GM18519 (cell line): ENCODE measurements around the gene CALML4.
"Not testable (repeated sequence)": the region's sequence is repeated elsewhere in the genome, so short reads cannot be mapped to it uniquely, and the experiment has no call there.

Experiments used
- ATAC-seq: cut with Tn5 transposase; IDR thresholded peaks from one replicate; pipeline ENCODE4 v1.9.1; 2021; ENCODE audit warnings: mild to moderate bottlenecking, moderate library complexity; ENCODE audit not compliant: unreplicated experiment, low FRiP score

The CALML4 gene

DNA sequence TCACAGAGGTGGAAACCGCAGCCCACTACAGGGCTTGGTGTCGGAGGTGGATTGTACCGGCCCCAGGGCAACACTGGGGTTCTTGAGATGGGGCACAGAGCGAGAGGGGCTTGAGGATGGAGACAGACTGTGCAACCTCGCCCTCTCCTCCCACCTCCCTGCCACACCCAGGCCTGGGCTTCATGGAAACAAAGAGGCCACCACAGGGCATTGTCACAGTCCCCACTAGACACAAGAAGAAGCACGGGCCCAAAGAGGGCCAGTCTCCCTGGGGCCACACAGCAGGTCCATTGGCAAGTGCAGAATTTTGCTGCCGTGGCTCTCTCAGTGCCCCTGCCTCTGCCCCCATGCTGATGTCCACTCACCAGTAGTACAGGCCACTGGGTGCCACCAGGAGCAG lies 4.1 kb upstream of the CALML4 start:
- no peak for ATAC-seq

DNA sequence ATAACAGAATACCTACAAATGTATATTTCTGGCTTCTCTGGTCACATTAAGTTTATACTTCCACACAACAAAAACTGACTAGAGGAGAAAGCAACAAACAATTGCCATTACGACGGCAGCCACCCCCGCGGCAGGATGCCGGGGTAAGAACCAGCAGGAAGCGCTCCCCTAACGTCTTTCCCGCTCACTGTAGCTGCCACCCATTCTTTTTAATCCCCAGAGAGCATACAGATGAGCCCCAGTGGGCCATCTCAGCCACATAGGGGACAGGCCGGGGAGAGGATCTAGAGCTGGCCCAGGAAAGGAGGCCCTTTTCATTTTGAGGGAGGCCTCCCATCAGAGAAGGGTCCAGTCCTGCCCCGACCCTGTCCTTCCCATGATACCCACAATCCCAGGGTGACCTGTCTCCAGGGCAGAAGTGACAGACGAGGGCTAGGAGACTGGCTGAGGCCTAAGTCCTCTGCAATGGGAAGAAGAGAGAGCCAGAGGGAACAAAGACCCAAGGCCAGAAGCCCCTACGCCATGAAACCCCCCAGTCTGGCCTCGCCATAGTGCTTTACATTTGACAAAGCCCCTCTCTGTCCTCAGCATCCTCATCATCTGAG lies 3.6 kb upstream of the CALML4 start:
- no peak for ATAC-seq

- no peak for ATAC-seq
Measured at GRCh38 chr15:68208136-68208535, 3.0 kb upstream of the CALML4 start.

DNA sequence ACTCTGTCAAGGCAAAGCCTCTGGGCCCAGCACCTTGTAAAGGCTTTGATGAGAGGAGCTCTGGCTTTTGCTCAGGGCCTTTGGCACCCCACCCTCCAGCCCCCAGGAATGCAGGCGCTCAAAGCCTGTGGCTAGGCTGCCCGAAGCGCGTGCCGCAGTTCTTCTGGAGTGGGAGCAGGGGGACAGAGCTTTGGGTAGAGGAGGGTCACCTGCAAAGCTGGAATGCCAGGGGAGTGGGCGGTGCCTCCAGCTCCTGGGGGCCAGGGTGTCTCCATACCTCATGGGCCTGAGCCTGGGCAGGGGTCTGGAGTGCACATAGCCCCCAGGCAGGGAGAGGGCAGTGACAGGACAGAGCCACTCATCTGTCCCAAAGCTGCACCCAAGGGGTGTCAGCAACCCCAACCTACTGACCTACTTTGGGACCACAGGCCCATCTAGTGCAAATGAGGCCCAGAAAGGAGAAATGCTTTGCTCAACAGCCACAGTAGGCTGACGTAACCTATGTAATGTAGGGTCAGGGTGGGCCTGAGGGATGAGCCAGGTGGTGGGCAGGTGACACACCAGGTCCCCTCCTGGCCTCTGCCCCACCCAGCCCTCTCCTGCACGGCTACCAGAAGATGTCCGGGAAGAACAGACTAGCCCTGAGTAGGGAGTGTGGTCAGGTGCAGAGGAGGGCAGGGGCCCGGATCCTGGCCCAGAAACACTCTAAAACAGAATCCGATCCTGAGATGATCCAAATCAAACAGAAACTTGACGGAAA lies 2.2 kb upstream of the CALML4 start:
- ATAC-seq: no peak

GRCh38 chr15:68206711-68207151 lies 1.6 kb upstream of the CALML4 start:
- no peak for ATAC-seq

DNA sequence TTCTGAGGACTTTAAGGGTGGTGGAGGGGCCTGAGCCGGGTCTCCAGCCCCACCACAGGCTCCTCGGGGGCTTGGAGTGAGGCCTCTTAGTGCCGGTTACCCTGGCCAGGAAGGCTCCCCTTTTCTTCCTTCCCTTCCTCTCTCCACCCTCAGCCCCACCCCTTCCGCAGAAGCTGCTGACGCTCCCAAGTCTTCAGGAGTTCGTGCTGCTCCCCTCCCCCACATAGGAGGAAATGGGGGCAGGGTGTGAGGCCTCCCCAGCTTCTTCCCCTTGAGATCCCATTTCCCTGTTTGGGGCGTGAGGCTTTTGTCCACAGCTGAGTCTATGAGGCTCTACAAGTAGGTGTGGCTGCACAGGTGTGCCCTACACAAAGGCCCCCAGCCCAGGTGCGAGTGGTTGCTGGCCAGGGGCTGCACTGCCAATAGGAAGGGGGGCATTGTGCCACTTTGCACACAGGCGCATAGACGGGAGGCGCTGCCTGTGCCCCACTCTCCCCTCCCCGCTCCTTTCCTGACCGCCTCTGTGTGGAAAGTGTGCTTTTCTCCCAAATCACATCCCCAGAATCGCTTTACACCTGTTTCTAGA lies 915 bp upstream of the CALML4 start:
- ATAC-seq: no peak

GRCh38 chr15:68205558-68205944 lies 419 bp upstream of the CALML4 start:
- ATAC-seq: no peak

- ATAC-seq: no peak
Measured at GRCh38 chr15:68204361-68204760, 771 bp downstream of the CALML4 start.

DNA sequence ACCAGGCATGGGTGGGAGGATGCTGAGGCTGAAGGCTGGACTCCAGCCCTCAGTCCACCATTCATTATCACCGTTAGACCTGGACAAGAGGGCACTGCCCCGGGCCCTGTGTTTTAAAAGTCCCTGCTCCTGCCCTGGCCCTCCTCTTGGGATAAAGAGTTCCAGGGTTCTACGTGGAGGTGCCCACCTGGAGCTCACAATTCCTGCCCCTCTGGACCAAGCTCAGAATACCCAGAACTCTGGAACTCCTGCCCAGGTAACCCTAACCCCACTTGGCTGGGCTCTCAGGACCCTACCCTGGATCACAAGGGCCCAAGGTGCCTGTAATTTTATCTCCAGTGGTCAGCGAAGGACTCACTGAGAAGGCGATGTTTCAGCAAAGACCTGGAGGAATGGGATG lies 1.2 kb downstream of the CALML4 start:
- ATAC-seq: no peak

DNA sequence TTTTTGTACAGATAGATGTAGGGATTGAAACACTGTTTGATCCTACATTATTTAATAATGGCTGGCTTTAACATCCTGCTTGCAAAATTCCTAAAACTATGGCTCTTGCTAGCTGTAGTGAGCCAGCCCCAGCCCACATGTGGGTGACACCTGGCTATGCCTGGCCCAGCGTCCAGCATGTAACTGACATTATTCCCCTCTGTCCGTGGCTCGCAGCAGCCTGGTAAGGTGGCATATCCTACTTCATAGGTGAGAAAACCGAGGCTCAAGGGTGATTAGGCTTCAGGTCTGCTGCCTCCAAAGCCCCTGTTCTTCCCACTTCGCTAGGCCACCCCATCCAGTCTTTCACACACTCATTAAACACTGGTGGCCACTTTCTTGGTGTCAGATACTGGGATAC lies 1.6 kb downstream of the CALML4 start:
- ATAC-seq: no peak

- ATAC-seq: not testable (repeated sequence)
Measured at GRCh38 chr15:68202994-68203393, 2.1 kb downstream of the CALML4 start.

DNA sequence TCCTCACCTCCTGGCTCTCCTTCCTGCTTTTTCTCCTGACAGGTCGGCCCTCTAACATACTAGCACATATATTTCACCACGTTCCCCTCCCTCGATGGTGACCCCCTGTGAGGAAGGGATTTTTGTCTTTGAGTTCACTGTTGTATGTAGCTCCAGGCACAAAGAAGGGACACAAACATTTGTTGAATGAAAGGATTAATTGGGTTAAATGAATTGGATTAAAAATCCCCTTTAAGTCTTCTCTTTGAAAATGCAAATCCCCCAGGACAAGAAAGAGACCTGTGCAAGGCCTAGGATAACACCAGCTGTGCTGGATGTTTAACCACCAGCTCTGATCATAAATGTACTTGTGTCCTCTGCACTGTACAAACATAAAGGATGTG lies 3.3 kb downstream of the CALML4 start:
- no peak for ATAC-seq

GRCh38 chr15:68201153-68201878 lies 3.8 kb downstream of the CALML4 start:
- ATAC-seq: no peak

DNA sequence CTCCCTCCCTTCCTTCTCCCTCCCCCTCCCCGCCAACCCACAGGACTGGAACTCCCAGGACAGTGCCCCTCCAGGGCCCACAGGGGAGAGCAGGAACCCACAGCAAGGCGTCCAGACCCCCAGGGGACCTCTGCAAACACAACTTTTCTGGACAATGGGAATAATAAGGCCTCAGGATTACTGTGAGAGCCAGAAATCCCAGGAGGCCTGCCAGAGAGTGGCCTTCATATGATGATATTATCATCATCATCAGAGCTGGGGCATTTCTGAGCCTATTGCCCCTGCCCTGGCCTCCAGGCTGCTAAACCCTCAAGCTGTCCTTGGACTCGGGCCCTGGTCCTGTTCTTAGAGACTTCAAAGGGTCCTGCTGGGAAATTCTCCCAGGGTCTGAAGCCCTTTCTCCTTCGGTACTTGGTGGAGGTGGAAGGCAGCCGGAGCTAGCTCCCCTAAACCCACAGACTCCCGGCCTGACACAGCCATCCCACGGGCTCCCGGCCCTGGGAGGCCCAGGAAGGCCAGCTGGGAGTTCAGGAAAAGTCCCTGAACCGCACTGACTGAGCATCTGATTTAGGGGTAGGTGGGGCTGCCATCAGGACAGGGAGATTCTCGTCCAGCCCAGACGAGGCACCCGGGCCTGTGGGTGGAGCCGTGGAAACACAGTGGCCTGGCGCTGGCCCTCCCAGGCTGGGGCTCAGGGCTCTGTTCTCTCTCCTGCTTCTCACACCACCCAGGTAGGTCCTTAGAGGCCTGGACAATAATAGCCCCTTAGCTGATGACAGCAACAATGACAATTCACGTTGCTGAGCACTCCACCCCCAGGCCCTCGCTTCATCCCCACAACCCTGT lies 4.9 kb downstream of the CALML4 start:
- no peak for ATAC-seq

- ATAC-seq: no peak
Measured at GRCh38 chr15:68199340-68199739, 5.8 kb downstream of the CALML4 start.

GRCh38 chr15:68197661-68198437 lies 7.3 kb downstream of the CALML4 start:
- ATAC-seq: no peak

- ATAC-seq: no peak
Measured at GRCh38 chr15:68197170-68197492, 8.0 kb downstream of the CALML4 start.

DNA sequence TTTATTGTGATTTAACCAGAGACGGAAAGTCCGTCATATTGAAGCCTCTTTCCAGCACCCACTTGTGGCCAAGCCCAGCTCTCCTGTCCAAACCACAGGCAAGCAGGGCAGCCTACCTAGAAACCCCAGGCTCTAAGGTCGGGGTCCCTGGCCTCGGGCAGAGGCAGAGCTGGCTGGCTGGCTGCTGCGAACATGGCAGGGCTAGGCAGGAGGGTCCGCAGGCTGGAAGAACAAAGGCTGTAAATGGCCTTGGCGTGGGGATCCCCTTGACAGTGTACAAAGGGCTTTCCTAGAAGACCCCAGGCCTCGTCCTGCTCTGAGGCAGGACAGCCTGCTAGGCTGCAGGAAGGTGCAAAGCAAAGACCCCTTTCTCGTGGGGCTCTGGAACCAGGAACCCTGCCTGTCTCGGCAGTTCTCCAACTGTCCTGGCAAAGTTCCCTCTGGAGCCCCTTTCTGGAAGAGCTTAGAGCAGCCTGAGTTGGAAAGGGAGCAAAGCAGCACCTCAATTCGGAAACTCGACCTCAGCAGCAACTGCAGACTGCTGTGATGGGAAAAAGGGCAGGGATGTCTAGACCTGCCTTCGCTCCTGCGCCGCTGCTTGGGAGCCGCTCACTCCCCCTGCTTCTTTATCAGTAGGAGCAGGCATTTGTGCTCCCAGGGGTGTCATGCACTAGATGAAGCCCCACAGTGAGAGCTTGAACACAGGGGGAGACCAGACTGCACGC lies 8.5 kb downstream of the CALML4 start:
- ATAC-seq: no peak
